HFF-Myc (cell line): ENCODE results near the gene UBTD2.

ENCODE experiments used
- DNase-seq: peaks from one replicate; pipeline ENCODE4 v3.0.0-alpha.2; 2011; ENCODE audit warnings: low read depth; ENCODE audit errors: extremely low read depth
- H3K4me3 ChIP-seq: replicated peaks from 2 replicates; pipeline ENCODE4 v1.5.1; 2011; ENCODE audit warnings: low read depth, mild to moderate bottlenecking, control low read depth, low read length
- TF ChIP-seq, protein P1 (sequence below): IDR thresholded peaks from 2 replicates; pipeline ENCODE4 v1.5.1; 2012; ENCODE audit warnings: mild to moderate bottlenecking, low read depth, low read length, control low read depth; ENCODE audit errors: missing control alignments

The UBTD2 gene

DNA sequence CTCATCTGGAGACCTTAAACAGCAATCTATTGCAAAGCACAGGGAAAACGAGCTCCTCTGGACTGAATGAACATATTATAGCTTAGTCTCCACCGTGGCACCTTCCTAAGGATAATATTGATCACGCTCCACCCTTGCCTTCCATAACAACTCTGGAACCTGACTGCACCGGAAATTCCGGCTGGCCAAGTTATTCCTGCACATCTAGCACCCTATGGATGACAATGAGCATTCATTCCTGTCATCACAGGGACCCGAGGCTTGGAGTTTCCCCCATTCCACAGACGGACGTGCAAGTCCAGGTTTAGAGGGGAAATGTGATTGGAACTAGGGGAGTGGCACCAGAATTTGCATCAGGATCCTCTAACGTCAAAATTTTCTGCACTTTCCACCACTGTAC lies 123.1 kb downstream of the UBTD2 start:
- no peak overlapping the region for H3K4me3 ChIP-seq
- TF ChIP-seq, protein P1, sequence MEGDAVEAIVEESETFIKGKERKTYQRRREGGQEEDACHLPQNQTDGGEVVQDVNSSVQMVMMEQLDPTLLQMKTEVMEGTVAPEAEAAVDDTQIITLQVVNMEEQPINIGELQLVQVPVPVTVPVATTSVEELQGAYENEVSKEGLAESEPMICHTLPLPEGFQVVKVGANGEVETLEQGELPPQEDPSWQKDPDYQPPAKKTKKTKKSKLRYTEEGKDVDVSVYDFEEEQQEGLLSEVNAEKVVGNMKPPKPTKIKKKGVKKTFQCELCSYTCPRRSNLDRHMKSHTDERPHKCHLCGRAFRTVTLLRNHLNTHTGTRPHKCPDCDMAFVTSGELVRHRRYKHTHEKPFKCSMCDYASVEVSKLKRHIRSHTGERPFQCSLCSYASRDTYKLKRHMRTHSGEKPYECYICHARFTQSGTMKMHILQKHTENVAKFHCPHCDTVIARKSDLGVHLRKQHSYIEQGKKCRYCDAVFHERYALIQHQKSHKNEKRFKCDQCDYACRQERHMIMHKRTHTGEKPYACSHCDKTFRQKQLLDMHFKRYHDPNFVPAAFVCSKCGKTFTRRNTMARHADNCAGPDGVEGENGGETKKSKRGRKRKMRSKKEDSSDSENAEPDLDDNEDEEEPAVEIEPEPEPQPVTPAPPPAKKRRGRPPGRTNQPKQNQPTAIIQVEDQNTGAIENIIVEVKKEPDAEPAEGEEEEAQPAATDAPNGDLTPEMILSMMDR = no peak
- no peak for DNase-seq
